Measurements from ENCODE around the gene GSC. TPM values are rescaled to one million over a fixed set of nuclear protein-coding genes. Genes with fewer than 3 reads are reported as not detected.

GSC gene
- total RNA-seq, 2 donors from 2014 or later = not detected

- Histone ChIP-seq H3K9ac (ENCODE audit: low read depth in 2 of 2, low read length in 2 of 2) (no peak overlapping the region), H3K9me3 (no peaks in the 10 kb centered on the region), H3K27ac (no peak overlapping the region), H3K4me1 (peaks cover 10% of the 10 kb centered on the region), H3K4me3 (no peak overlapping the region), H3K36me3 (no peaks in the 10 kb centered on the region), H3K27me3 (peaks cover 72% of the 10 kb centered on the region)
- DNase-seq = no peak
- intact Hi-C loops (cut with DNase I) = no loop called here
- TF ChIP-seq CTCF (IDR thresholded peaks at IDR 0.05) = no peak
Measured at GRCh38 chr14:94773655-94774343, 3.9 kb upstream of the GSC start.

GRCh38 chr14:94773061-94773648 lies 3.2 kb upstream of the GSC start:
- no peaks in the 10 kb centered on the region for H3K36me3 ChIP-seq
- H3K4me1 ChIP-seq = peaks cover 15% of the 10 kb centered on the region
- H3K27ac ChIP-seq = no peak overlapping the region
- no peak for DNase-seq
- no peak overlapping the region for H3K4me3 ChIP-seq
- TF ChIP-seq CTCF (IDR thresholded peaks at IDR 0.05) = no peak
- H3K9ac ChIP-seq (ENCODE audit: low read depth in 2 of 2, low read length in 2 of 2) = no peak overlapping the region
- peaks cover 78% of the 10 kb centered on the region for H3K27me3 ChIP-seq
- intact Hi-C loops (cut with DNase I) = no loop called here
- H3K9me3 ChIP-seq = no peaks in the 10 kb centered on the region

GRCh38 chr14:94772548-94772947 lies 2.6 kb upstream of the GSC start:
- intact Hi-C loops (cut with DNase I) = no loop called here
- H3K27me3 ChIP-seq = peaks cover 84% of the 10 kb centered on the region
- DNase-seq = no peak
- TF ChIP-seq CTCF (IDR thresholded peaks at IDR 0.05) = no peak
- no peaks in the 10 kb centered on the region for H3K9me3 ChIP-seq
- H3K36me3 ChIP-seq = no peaks in the 10 kb centered on the region
- H3K27ac ChIP-seq = no peak overlapping the region
- H3K9ac ChIP-seq (ENCODE audit: low read depth in 2 of 2, low read length in 2 of 2) = no peak overlapping the region
- H3K4me1 ChIP-seq = peaks cover 15% of the 10 kb centered on the region
- H3K4me3 ChIP-seq = no peak overlapping the region

- Histone ChIP-seq H3K4me1 (peaks cover 15% of the 10 kb centered on the region), H3K27me3 (peaks cover 90% of the 10 kb centered on the region), H3K27ac (no peak overlapping the region), H3K4me3 (no peak overlapping the region), H3K9me3 (no peaks in the 10 kb centered on the region), H3K9ac (ENCODE audit: low read depth in 2 of 2, low read length in 2 of 2) (no peak overlapping the region), H3K36me3 (no peaks in the 10 kb centered on the region)
- intact Hi-C loops (cut with DNase I) = no loop called here
- no peak for TF ChIP-seq CTCF (IDR thresholded peaks at IDR 0.05)
- no peak for DNase-seq
Measured at GRCh38 chr14:94771906-94772490, 2.1 kb upstream of the GSC start.

GRCh38 chr14:94771158-94771905 lies 1.4 kb upstream of the GSC start:
- H3K27me3 ChIP-seq = peaks cover 93% of the 10 kb centered on the region
- H3K4me1 ChIP-seq = peaks cover 15% of the 10 kb centered on the region
- no peak overlapping the region for H3K4me3 ChIP-seq
- H3K9me3 ChIP-seq = no peaks in the 10 kb centered on the region
- H3K9ac ChIP-seq (ENCODE audit: low read depth in 2 of 2, low read length in 2 of 2) = no peak overlapping the region
- no peaks in the 10 kb centered on the region for H3K36me3 ChIP-seq
- no peak for TF ChIP-seq CTCF (IDR thresholded peaks at IDR 0.05)
- intact Hi-C loops (cut with DNase I) = no loop called here
- no peak for DNase-seq
- H3K27ac ChIP-seq = no peak overlapping the region

Data from colonic mucosa (tissue), 4 donors.